GM19452 (cell line): ENCODE data around the gene UBE3B.
A peak's percentile ranks its signal among the peaks of the same experiment; 100 is the strongest.
"Not testable (repeated sequence)": the region's sequence is repeated elsewhere in the genome, so short reads cannot be mapped to it uniquely, and the experiment has no call there.

ENCODE experiments used
- ATAC-seq: cut with Tn5 transposase; IDR thresholded peaks from one replicate; pipeline ENCODE4 v1.9.1; 2021; ENCODE audit not compliant: unreplicated experiment

UBE3B gene

GRCh38 chr12:109477185-109477962 lies at the start of gene UBE3B, which contains the start of gene KCTD10:
UBE3B (plus strand) TSS chr12:109477634; CDS start chr12:109483552, 5,918 bp downstream.
KCTD10 (minus strand) TSS chr12:109477300; CDS start chr12:109477262, 38 bp downstream.
- ATAC-seq: peak; percentile 96

GRCh38 chr12:109428037-109428629 lies 49.3 kb upstream of the UBE3B start:
- ATAC-seq: no peak

GRCh38 chr12:109428804-109429203 lies 48.6 kb upstream of the UBE3B start:
- not testable (repeated sequence) for ATAC-seq

GRCh38 chr12:109430244-109430643 lies 47.2 kb upstream of the UBE3B start:
- ATAC-seq: no peak

- no peak for ATAC-seq
Measured at GRCh38 chr12:109432431-109432830, 45.0 kb upstream of the UBE3B start.

GRCh38 chr12:109432842-109433304 lies 44.6 kb upstream of the UBE3B start:
- no peak for ATAC-seq

GRCh38 chr12:109433618-109434017 lies 43.8 kb upstream of the UBE3B start:
- ATAC-seq: no peak

GRCh38 chr12:109434582-109434981 lies 42.9 kb upstream of the UBE3B start:
- no peak for ATAC-seq

GRCh38 chr12:109435428-109436187 lies 41.8 kb upstream of the UBE3B start:
- ATAC-seq: no peak

- ATAC-seq: no peak
Measured at GRCh38 chr12:109436188-109436560, 41.3 kb upstream of the UBE3B start.

- ATAC-seq: no peak
Measured at GRCh38 chr12:109439181-109439580, 38.3 kb upstream of the UBE3B start.

GRCh38 chr12:109439951-109440350 lies 37.5 kb upstream of the UBE3B start:
- not testable (repeated sequence) for ATAC-seq

GRCh38 chr12:109440851-109441490 lies 36.5 kb upstream of the UBE3B start:
- no peak for ATAC-seq

GRCh38 chr12:109443794-109444193 lies 33.6 kb upstream of the UBE3B start:
- ATAC-seq: no peak

- no peak for ATAC-seq
Measured at GRCh38 chr12:109444259-109444658, 33.2 kb upstream of the UBE3B start.

- ATAC-seq: no peak
Measured at GRCh38 chr12:109445191-109445609, 32.2 kb upstream of the UBE3B start.

- no peak for ATAC-seq
Measured at GRCh38 chr12:109446869-109447268, 30.6 kb upstream of the UBE3B start.

- no peak for ATAC-seq
Measured at GRCh38 chr12:109447482-109447881, 30.0 kb upstream of the UBE3B start.

- no peak for ATAC-seq
Measured at GRCh38 chr12:109448272-109448671, 29.2 kb upstream of the UBE3B start.

GRCh38 chr12:109448707-109449390 lies 28.6 kb upstream of the UBE3B start:
- ATAC-seq: no peak
